ENCODE measurements around the gene CBX8. TPM values are rescaled to one million over a fixed set of nuclear protein-coding genes. Genes with fewer than 3 reads are reported as not detected.

The CBX8 gene
- total and polyA plus RNA-seq, 2 experiments from 2014 or later, result 6.5 to 8.6 TPM

DNA sequence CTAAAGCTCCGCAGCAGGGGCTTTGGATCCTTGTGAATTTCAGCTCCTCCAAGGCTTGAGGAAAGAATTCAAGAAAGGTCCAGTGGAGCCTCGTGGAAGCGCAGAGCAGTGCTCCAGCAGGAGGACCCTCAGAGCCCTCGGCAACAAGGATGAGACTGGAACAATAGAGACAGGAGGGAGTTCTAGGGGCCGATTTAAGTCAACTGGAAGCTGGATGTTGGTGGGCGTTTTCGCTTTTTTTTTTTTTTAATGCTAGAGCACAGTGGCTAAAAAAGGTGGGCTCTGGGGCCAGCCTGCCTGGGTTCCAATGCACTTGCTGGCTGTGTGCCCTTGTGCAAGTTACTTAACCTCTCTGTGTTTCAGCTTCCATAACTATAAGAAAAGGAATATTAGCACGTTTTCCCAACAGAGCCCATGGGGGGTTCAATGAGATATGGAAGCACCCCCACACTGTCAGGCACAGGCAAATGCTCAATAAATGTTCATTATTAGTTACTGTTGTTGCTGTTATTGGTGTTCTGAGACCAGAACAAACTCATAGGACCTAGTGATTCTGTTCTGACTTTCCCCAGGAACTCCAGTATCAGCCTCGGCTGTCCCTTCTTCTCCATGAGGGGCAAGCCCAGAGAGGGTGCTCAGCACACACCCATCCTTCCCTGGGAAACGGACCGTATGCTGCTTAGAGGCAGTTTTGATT is 5.3 kb upstream of the CBX8 start:
- Histone ChIP-seq H3K4me3 (no peak overlapping the region), H3K4me1 (ENCODE audit: insufficient read depth) (peaks cover 21% of the 10 kb centered on the region), H3K36me3 (replicated peaks; ENCODE audit: insufficient read depth, low read depth) (no peaks in the 10 kb centered on the region), H3K4me2 (peak overlapping the region; percentile 46), H4K20me1 (ENCODE audit: insufficient read depth, poor library complexity, severe bottlenecking) (no peaks in the 10 kb centered on the region), H3K9me2 (replicated peaks; ENCODE audit: insufficient read depth) (no peaks in the 10 kb centered on the region), H3K27me3 (peaks cover 94% of the 10 kb centered on the region), H2AFZ (no peak overlapping the region), H3K79me2 (no peaks in the 10 kb centered on the region), H3K27ac (no peak overlapping the region), H3K9me3 (ENCODE audit: low read depth) (no peaks in the 10 kb centered on the region)
- no peak for DNase-seq (ENCODE audit: low spot score)
- TF ChIP-seq, protein P1, sequence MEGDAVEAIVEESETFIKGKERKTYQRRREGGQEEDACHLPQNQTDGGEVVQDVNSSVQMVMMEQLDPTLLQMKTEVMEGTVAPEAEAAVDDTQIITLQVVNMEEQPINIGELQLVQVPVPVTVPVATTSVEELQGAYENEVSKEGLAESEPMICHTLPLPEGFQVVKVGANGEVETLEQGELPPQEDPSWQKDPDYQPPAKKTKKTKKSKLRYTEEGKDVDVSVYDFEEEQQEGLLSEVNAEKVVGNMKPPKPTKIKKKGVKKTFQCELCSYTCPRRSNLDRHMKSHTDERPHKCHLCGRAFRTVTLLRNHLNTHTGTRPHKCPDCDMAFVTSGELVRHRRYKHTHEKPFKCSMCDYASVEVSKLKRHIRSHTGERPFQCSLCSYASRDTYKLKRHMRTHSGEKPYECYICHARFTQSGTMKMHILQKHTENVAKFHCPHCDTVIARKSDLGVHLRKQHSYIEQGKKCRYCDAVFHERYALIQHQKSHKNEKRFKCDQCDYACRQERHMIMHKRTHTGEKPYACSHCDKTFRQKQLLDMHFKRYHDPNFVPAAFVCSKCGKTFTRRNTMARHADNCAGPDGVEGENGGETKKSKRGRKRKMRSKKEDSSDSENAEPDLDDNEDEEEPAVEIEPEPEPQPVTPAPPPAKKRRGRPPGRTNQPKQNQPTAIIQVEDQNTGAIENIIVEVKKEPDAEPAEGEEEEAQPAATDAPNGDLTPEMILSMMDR (IDR thresholded peaks at IDR 0.05; ENCODE audit: poor library complexity), result no peak
- TF ChIP-seq EZH2 (IDR thresholded peaks at IDR 0.05; ENCODE audit: borderline replicate concordance) (peak; percentile 23), EZH2phosphoT487 (IDR thresholded peaks at IDR 0.05; ENCODE audit: low read depth, severe bottlenecking, unreplicated experiment) (no peak)
- 15% methylated on average over 11 of the region's 11 CpGs for WGBS (ENCODE audit: low lambda C conversion rate, missing lambda C conversion rate)

DNA sequence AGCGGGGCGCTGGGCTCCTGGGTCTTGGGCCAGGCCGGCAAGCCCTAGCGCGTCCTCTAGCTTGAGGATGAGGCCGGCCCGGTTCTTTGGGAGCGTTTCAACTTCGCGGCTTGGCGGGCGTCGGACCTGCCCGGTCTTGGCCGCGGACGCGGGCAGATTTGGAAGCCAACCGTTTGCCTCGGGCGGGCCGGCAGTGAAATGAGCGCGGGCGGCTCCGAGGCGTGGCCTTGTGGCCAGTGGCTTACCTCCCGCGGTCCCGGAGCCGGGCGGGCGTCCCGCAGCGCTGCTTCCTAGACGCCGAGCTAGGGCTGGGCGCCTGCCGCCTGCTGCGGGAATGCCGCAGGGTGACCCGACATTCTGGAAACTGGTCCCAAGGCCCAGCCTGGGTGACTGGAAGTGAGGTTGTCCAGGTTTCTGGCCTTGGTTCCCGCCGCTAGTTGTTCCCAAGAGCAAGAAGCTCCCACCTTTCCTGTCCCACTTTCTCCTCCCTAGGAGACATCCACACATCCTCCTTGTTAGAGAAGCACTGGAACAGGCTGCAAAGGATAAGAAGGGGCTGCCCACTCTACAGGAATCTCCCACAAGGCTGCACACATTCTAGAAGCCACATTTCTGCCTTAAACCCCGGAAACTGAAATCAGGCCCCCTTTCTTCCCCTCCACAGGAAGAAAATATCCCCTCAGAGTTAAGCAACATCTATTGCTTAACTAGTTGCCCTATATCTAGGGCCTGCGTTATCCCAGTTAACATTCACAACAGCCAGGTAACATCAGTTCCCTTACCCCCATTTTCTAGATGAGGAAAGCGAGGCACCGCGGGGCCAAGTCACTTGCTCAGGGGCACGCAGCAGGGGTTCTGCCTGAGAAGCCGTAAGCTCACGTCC is 4.5 kb upstream of the CBX8 start:
- peak; percentile 50 for DNase-seq (ENCODE audit: low spot score)
- Histone ChIP-seq H3K4me2 (peak overlapping the region; percentile 74), H4K20me1 (ENCODE audit: insufficient read depth, poor library complexity, severe bottlenecking) (no peaks in the 10 kb centered on the region), H3K4me1 (ENCODE audit: insufficient read depth) (peaks cover 21% of the 10 kb centered on the region), H3K27me3 (peaks cover 87% of the 10 kb centered on the region), H3K79me2 (peaks cover under 1% of the 10 kb centered on the region), H3K27ac (no peak overlapping the region), H2AFZ (peak overlapping the region; percentile 51), H3K4me3 (no peak overlapping the region), H3K36me3 (replicated peaks; ENCODE audit: insufficient read depth, low read depth) (no peaks in the 10 kb centered on the region), H3K9me3 (ENCODE audit: low read depth) (no peaks in the 10 kb centered on the region), H3K9me2 (replicated peaks; ENCODE audit: insufficient read depth) (no peaks in the 10 kb centered on the region)
- TF ChIP-seq EZH2phosphoT487 (IDR thresholded peaks at IDR 0.05; ENCODE audit: low read depth, severe bottlenecking, unreplicated experiment) (peak; percentile 78), EZH2 (IDR thresholded peaks at IDR 0.05; ENCODE audit: borderline replicate concordance) (peak; percentile 74)
- TF ChIP-seq, protein P1 (IDR thresholded peaks at IDR 0.05; ENCODE audit: poor library complexity), result no peak
- WGBS (ENCODE audit: low lambda C conversion rate, missing lambda C conversion rate), result 6% methylated on average over 41 of the region's 52 CpGs

DNA sequence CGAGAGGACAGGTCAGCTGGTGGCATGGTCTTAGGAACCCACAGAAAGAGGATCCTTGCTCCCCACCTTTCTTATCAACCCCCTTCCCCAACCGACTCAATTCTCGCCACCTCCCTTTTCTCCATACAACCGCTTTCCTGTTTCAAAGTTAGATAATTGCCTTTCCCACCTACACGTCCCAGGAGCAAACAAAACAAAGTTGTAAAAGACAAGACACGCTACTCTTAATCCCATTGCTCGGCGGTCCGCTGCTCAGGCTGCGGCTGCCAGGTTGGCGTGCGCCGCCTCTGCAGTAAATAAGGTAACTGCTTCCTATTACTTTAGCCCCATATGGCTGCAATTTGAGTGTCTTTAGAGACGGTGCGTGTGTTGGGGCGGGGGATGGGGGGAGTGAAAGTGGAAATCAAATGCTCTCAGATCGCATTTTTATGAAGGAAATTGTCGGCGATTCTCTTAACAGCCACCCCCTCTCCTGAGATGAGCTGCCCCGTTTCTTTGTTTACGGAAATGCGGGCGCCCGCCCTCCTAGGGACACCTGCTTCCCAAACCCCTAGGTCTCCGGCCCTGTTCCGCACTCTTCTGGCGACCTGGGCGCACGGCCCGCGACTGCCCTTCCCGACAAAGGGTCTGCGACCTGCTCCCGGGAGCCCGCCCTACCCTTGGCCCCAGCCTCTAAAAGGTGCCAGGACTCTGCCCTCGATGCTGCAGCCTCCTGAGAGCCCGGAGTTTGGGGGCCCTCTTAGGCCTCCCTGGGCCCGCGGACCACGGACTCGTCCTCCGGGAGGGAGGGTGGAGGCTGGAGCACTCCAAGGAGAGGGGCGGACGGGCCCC is 3.7 kb upstream of the CBX8 start:
- H3K4me2 ChIP-seq, result peak overlapping the region; percentile 74
- H3K4me1 ChIP-seq (ENCODE audit: insufficient read depth), result peaks cover 27% of the 10 kb centered on the region
- H3K36me3 ChIP-seq (replicated peaks; ENCODE audit: insufficient read depth, low read depth), result no peaks in the 10 kb centered on the region
- H3K4me3 ChIP-seq, result no peak overlapping the region
- no peaks in the 10 kb centered on the region for H3K9me3 ChIP-seq (ENCODE audit: low read depth)
- peak overlapping the region; percentile 51 for H2AFZ ChIP-seq
- no peaks in the 10 kb centered on the region for H3K9me2 ChIP-seq (replicated peaks; ENCODE audit: insufficient read depth)
- peaks cover 3% of the 10 kb centered on the region for H4K20me1 ChIP-seq (ENCODE audit: insufficient read depth, poor library complexity, severe bottlenecking)
- peaks cover 9% of the 10 kb centered on the region for H3K79me2 ChIP-seq
- 2% methylated on average over 44 of the region's 44 CpGs for whole genome bisulfite sequencing (ENCODE audit: low lambda C conversion rate, missing lambda C conversion rate)
- no peak overlapping the region for H3K27ac ChIP-seq
- TF ChIP-seq, protein P1 (IDR thresholded peaks at IDR 0.05; ENCODE audit: poor library complexity), result no peak
- peak; percentile 86 for TF ChIP-seq EZH2 (IDR thresholded peaks at IDR 0.05; ENCODE audit: borderline replicate concordance)
- TF ChIP-seq EZH2phosphoT487 (IDR thresholded peaks at IDR 0.05; ENCODE audit: low read depth, severe bottlenecking, unreplicated experiment), result peak; percentile 65
- peak; percentile 76 for DNase-seq (ENCODE audit: low spot score)
- peaks cover 78% of the 10 kb centered on the region for H3K27me3 ChIP-seq
